HG03103 (cell line): Measurements from ENCODE around the gene FUZ.
A peak's percentile ranks its signal among the peaks of the same experiment; 100 is the strongest.

Source experiments
- ATAC-seq: cut with Tn5 transposase; IDR thresholded peaks from one replicate; pipeline ENCODE4 v1.9.1; 2021; ENCODE audit warnings: low read depth; ENCODE audit not compliant: unreplicated experiment

Gene FUZ

DNA sequence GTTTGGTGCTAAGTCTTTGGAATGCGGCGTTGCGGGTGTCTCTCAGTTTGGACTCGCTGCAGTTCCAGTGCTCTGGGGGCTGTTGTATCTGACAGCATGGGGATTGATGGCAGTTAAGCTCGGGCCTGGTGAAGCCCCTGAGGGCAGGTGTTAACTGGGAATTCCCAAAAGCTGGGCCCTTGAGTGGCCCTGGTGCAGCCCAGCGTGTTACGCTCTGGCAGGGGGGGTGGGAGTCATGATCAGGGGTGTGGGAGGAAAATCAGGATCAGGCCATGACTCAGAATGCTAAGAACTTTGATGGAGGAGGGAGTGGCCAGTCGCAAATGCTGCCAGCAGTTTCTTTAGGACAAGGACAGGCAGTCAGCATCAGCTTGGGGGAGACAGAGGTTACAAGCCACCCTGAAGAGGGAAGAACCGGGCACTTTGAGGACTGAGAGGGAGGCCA lies 26.7 kb downstream of the FUZ start:
- ATAC-seq, result no peak

- no peak for ATAC-seq
These were observed 30.6 kb downstream of the FUZ start for GRCh38 chr19:49782515-49782914.

- ATAC-seq, result no peak
These were observed 31.7 kb downstream of the FUZ start for GRCh38 chr19:49781394-49781793.

DNA sequence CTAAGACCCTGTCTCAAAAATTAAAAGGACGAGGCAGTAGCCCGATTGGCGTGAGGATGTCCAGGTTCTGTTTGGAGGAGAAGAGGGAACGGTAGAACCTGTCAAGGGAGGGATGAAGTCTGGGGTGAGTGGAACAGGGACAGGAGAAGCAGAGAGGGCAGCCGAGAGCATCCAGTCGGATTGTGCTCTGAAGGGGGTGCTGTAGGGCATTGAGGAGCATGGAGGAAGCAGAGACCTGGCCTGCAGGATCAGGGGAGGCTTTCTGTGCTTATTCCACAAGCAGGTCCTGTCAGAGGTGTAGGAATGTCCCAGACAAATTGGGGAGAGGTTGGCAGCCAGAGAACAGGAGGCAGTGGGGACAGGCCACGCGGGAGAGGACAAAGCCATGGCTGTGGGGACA lies 32.2 kb downstream of the FUZ start:
- no peak for ATAC-seq

GRCh38 chr19:49779731-49780555 lies 33.1 kb downstream of the FUZ start:
- no peak for ATAC-seq

- ATAC-seq, result no peak
These were observed 36.7 kb downstream of the FUZ start for GRCh38 chr19:49776371-49776764.

DNA sequence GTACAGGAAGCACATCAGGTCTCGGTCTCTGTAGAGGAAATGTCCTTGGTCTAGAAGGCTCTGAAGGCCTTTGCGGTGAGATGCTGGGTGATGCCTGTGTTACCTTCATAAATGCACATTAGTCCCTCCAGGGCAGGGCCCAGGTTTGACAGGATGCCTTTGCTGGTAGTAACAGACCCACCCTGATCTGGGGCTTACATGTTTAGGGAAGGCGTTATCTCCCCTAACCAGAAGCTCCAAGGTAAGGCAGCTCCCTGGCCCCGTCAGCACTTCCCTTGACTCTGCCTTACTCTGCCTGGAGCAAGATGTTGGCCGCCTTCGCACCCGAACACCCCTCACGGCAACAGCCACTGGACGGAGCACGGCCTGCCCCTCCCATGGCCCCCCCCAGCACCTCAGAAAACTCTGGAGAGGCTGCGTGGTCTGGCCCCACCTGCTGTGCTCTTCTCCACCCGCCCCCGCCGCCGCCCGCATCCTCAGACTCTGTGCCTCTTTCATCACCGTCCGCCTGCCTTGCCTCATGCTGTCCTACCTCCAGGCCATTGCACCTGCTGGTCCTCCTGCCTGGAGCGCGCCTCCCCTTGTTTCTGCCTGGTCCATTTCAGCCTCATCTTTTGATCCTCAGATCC lies 37.2 kb downstream of the FUZ start:
- no peak for ATAC-seq

GRCh38 chr19:49774969-49775368 lies 38.1 kb downstream of the FUZ start:
- no peak for ATAC-seq

GRCh38 chr19:49773663-49774350 lies 39.3 kb downstream of the FUZ start:
- ATAC-seq, result no peak

DNA sequence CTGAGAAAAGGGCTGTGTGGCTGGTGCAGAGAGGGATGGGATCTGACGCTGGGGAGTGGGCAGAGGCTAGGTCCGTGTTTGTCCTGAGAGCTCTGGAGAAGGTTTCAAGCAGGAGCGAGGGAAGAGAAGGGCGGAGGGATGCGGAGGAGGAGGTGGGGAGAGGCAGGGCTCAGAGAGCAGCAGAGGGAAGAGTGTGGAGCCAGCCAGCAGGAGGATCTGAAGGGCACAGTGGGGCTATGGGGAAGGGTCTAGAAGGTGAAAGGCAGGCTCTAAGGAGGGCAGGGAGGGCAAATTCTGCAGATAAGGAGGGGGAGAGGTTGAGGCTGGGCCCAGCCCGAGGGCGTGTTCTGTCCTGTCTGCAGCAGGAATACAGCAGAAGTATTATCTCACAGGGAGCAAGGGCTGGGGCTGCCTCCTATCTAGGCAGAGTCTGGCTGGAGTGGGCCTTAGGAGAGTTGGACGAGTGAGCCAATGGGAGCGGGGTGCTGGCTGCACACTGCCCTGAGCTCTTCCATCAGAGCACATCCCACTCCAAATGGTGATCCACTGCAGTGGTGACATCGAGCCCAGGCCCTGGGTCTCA lies 40.2 kb downstream of the FUZ start:
- no peak for ATAC-seq

- ATAC-seq, result no peak
These were observed 41.4 kb downstream of the FUZ start for GRCh38 chr19:49771674-49772139.

- ATAC-seq, result no peak
These were observed 42.6 kb downstream of the FUZ start for GRCh38 chr19:49770529-49770928.

GRCh38 chr19:49767967-49768581 lies 45.0 kb downstream of the FUZ start:
- ATAC-seq, result no peak

DNA sequence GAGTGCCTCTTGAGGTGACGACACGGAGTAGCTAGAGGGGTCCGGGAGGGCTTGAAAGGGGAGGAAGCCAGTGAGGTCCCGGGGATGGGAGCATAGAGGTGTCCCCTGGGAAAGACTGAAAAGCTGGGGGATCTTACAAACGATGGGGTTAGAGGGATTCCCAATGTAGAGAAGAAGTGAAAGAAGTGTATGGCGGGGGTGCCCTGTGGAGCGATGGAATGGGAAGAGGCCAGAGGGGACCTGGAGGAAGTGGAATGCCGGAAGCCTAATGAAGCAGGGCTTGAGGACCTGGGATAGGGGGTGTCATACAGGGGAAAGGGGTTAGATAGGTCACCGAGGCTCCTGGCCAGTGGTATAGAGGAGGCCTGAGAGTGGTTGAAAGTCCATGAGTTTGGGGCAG lies 45.7 kb downstream of the FUZ start:
- ATAC-seq, result no peak

DNA sequence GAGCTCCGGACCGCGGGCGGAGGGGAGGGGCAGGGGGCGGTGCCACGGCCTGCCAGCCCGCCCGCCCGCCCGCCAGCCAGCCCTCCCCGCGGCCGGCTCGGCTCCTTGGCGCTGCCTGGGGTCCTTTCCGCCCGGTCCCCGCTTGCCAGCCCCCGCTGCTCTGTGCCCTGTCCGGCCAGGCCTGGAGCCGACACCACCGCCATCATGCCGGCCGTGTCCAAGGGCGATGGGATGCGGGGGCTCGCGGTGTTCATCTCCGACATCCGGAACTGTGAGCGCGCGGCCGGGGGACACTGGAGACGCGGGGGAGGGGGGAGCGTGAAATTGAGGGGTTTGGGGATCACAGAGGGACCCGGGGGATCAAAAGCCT lies 46.2 kb downstream of the FUZ start, which contains the start of gene AP2A1:
TSS of gene AP2A1 (plus strand) at position 72 of the 370 bp plus-strand sequence. CDS start at position 205, 133 bp downstream.
- peak; percentile 2 for ATAC-seq

DNA sequence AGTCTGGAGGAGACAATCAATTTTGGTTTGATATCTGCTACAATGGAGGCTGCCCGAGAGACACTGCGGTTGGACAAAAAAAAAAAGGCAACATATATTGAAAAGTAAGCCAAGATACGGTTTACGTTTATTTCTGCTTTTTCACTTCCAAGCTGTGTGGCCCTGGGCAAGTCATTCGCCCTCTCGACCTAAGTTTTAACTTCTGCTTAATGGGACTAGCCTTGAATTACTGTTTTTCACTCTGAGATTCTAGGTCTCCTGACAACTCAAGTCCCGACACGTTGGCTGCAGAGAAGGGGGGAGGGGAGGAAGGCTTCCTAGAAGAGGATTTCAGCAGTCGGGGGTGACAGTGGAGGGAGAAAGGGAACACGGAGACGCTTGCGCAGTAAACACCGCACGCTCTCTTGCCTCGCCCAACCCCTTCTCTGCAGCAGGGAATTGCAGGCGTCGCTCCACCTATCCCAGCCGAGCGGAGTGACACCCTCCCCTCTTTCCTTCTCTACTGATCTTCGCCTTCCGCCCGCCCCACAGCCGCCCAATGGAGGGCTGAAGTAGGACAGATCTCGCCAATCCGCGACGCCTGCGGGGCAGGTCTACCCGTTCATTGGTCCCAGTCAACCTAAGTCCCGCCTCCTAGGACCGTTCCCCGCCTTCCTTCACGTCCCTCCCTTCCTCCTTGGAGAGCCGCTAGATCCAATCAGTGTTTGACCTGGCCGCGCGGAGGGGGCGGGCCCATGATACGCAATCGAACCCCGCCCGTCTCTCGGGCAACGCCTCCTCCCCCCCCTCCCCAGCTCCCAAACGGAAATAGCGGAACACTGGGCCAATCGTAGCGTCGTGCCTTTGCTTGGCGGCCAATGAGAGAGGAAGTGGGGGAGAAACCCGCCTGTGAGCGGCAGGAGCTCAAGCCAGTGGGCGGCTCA lies 46.8 kb downstream of the FUZ start:
- ATAC-seq, result peak; percentile 91

GRCh38 chr19:49764341-49764740 lies 48.8 kb downstream of the FUZ start:
- no peak for ATAC-seq

DNA sequence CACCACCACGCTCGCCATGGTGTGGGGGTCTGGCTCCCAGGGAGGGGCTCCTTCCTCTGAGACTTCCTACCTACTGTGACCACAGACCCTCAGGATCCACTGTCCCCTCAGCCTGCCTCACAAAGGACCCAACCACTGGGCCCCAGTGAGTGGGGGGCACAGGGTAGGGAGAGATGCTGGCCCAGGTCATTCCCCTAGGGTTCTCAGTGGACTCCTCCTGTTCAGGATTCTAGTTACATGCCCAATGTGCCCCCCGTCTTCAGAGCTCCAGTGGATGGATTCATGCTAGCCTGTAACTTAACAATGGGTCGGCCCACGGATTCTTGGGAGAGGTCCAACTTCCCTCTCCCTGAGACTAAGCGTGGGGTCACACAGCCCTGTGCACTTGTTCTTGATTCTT lies 49.9 kb downstream of the FUZ start, which contains the start of gene TSKS:
TSS of gene TSKS (minus strand) at position 77 of the 400 bp plus-strand sequence. CDS start at position 18, 59 bp downstream.
- no peak for ATAC-seq

- ATAC-seq, result no peak
These were observed 51.3 kb downstream of the FUZ start for GRCh38 chr19:49761625-49762311.
